Measurements from ENCODE around the gene IFT22.
A peak's percentile ranks its signal among the peaks of the same experiment; 100 is the strongest.
"Not testable (repeated sequence)": the region's sequence is repeated elsewhere in the genome, so short reads cannot be mapped to it uniquely, and the experiment has no call there.

Gene IFT22

DNA sequence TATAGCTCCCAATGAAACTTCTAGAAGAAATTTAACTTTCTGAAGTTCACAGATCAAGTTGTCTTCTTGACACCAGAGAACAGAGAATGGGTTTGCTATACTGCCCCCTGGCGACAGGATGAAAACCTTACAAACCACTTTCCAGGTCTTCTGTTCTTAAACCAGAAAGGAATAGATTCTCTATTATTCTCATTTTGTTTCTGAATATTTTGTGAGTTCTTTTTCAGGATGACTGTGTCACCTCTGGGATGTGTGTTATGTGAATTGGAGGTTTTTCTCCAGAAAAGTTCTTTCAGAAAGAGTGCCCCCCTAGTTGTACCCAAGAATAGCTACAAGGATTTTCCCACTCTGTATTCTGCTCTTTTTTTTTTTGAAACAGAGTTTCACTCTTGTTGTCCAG, 6.3 kb downstream of the IFT22 start:
- peak in 1 of 2 donors; percentile 33 for DNase-seq (ENCODE audit: low read depth in 2 of 2)

- peak; percentile 38 to 47 for DNase-seq (ENCODE audit: low read depth in 2 of 2)
These were observed 13.1 kb downstream of the IFT22 start for GRCh38 chr7:101308245-101309085.

DNA sequence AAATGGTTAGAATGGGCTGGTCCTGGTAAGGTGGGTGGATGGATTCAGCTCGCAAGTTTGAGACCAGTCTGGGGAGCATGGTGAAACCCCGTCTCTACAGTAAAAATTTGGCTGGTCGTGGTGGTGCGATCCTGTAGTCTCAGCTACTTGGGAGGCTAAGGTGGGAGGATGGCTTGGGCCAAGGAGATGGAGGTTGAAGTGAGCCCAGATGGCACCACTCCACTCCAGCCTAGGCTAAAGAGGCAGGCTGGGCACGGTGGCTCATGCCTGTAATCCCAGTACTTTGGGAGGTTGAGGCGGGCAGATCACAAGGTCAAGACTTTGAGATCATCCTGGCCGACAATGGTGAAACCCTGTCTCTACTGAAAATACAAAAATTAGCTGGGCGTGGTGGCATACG, 15.3 kb downstream of the IFT22 start:
- DNase-seq (ENCODE audit: low read depth in 2 of 2) = no peak

DNA sequence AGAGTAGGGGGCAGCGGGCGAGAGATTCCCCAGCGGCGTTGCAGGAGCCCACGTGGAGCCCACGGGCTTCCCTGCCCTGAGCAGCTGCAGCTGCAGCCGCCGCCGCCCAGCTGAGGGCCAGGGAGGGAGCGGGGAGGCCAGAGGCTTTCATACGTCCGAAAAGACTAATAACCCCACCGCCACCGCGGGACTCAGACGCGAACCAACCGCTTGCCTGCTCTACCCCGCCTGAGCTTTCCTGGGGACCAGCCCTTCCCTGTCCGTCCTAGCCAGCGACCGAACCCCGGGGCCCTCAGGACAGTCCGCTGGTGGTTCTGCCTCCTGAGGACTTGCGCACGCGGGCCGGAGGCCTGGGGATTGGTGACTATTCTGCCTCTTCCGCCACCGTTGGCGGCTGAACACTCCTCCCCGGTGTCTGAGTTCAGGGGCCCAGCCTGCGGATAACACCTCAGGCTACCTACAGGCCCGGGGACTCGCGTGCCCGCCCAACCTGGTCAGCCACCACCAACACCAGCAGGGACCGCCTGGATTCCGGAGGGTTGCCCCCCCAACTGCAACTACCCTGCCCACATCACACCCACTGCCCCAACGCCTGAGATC, 18.4 kb downstream of the IFT22 start:
- DNase-seq (ENCODE audit: low read depth in 2 of 2) = no peak

DNA sequence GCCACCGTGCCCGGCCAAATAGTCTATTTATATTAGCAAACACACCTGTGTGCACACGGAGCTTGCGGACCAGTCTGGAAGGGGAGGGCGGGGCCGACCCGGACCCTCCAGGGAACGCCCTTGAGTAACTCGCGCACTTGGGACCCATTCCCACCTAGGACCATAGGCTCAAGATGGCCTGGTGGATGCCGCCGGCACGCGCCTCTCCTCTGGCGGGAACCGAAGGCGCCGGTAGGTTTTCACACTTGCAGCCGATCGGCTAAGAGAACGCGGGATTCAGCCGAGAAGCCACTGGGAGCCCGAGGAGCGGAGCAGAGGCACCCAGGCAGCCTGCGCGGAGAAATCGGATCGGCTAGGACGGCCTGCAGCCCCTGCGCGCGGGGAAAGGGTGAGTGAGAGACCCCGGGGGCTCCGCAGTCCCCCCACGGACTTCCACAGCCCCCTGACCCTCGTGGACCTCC, 18.9 kb downstream of the IFT22 start:
- DNase-seq (ENCODE audit: low read depth in 2 of 2) = no peak

DNA sequence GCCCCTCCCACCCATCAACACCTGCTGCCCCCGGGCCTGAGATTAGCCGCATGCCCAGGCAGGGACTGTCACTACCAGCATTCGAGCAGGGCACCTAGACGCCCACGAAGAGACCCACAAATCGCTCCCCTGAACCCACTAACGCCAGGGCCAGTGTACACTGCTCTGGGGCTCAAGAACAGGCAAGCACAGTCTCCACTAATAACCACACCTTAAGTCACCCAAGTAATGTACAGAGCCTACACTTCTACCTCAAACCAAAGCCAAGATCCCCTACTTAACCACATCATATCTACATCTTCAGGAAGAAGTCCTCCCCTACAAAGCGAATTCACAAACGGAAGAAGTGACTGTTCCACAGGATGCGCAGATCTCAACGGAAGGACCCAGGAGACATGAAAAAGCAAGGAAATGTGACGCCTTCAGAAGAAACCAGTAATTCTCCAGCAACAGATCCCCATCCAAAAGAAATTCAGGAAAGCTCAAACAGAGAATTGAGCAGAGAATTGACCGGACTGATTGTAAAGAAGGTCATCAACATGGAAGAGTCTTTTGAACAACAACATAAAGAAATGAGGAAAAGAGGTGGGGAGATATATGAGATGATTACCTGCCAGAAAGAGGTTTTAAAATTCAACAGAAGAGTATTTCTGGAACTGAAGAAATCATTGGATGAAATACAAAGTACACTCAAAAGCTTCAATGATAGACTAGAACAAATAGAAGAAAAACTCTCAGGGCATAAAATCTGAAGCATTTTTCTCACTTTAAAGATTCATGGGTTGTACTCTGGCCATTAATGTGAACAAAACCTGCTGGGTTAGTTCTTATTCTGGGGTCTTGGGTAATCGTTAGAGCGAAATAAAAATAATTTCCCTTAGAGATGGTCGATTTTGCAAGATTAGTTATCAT, 20.9 kb downstream of the IFT22 start:
- DNase-seq (ENCODE audit: low read depth in 2 of 2) = no peak

- DNase-seq (ENCODE audit: low read depth in 2 of 2) = no peak
These were observed 21.8 kb downstream of the IFT22 start for GRCh38 chr7:101299511-101300464.

GRCh38 chr7:101294832-101295121, 26.8 kb downstream of the IFT22 start:
- DNase-seq (ENCODE audit: low read depth in 2 of 2) = no peak

- no peak for DNase-seq (ENCODE audit: low read depth in 2 of 2)
These were observed 27.4 kb downstream of the IFT22 start for GRCh38 chr7:101294039-101294831.

GRCh38 chr7:101293069-101294021, 28.3 kb downstream of the IFT22 start:
- DNase-seq (ENCODE audit: low read depth in 2 of 2) = not testable (repeated sequence)

- DNase-seq (ENCODE audit: low read depth in 2 of 2) = not testable (repeated sequence)
These were observed 29.0 kb downstream of the IFT22 start for GRCh38 chr7:101292566-101292965.

- peak; percentile 49 to 53 for DNase-seq (ENCODE audit: low read depth in 2 of 2)
These were observed 31.2 kb downstream of the IFT22 start for GRCh38 chr7:101290186-101291037.

DNA sequence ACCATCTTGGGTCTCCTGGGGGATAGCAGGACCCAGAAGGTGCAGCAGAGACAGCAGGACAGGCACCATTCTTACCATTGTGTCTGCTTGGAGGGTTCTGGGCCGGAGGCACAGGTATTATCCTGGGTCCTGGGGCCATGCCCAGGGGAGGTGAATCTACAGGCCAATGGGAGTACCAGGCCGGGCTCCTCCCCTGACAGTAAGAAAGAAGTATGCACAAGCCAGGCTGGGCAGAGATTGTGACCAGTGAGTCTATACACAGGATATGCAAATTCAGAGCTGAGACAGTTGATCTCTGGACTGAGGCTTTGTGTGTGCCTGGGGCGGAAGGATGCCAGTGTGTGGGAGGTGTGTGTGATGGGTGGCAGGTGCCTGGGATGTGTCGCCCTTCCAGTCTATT, 31.9 kb downstream of the IFT22 start:
- not testable (repeated sequence) for DNase-seq (ENCODE audit: low read depth in 2 of 2)

- no peak for DNase-seq (ENCODE audit: low read depth in 2 of 2)
These were observed 33.2 kb downstream of the IFT22 start for GRCh38 chr7:101288439-101288838.

DNA sequence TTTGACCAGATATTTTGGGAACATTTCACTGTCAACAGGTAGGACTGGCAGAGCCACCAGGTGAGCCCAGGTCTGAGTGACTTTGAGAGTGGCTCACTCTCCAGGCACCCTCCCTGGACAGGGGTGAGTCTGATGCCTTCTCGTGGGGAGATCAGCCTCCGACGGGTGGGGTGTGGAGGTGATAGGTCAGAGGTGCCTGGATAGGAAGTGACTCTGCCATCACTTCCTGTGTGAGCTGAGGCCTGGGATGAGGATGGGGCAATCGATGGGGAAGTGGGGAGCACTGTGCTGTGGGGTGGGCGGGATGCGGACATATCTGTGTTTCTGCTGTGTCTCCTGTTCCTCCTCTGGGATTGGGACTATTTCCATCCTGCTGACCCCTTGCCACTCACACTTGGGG, 34.6 kb downstream of the IFT22 start:
- no peak for DNase-seq (ENCODE audit: low read depth in 2 of 2)

DNA sequence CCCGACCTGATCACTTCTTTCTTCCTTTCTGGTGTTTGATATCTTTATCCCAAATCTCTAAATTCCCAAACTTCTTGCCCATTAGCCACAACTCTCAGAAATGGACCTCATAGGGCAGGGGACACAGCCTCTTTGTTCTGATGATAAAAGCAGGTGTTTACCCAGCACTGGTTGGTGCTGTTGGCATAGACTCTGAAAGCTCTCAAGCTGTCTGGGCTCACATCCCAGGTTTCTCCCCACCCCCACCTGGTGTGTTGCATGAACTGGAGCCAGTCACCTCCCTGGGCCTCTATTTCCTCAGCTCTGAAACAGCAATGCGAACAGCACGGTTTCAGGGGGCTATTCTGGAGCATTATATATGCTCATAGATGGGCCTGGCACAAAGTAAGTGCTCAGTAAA, 35.7 kb downstream of the IFT22 start:
- DNase-seq (ENCODE audit: low read depth in 2 of 2) = not testable (repeated sequence)

- DNase-seq (ENCODE audit: low read depth in 2 of 2) = no peak
These were observed 36.4 kb downstream of the IFT22 start for GRCh38 chr7:101285171-101285570.

- not testable (repeated sequence) for DNase-seq (ENCODE audit: low read depth in 2 of 2)
These were observed 40.7 kb downstream of the IFT22 start for GRCh38 chr7:101280912-101281311.
